Gastroesophageal sphincter (tissue), 4 donors: Measurements from ENCODE around the gene ADRM1. TPM values are rescaled to one million over a fixed set of nuclear protein-coding genes. Genes with fewer than 3 reads are reported as not detected.
A peak's percentile ranks its signal among the peaks of the same experiment; 100 is the strongest.

Source experiments
- ATAC-seq: fragments of 150-250 bp; one replicate; pipeline ENCODE4 v1.9.1; 2016; ENCODE audit warnings: mild to moderate bottlenecking, moderate library complexity
- H3K27ac ChIP-seq, 4 donors: fragments of 200-600 bp; sonication (generic) in 3 of 4; 1 replicate in 3 of 4; 2 replicates in 1 of 4; pipeline ENCODE4 v1.5.1; 2016 to 2019
- H3K27me3 ChIP-seq: fragments of 200-600 bp; sonication (generic); one replicate; pipeline ENCODE4 v1.5.1; 2019
- H3K36me3 ChIP-seq, 2 donors: fragments of 200-600 bp; sonication (generic); one replicate each; pipeline ENCODE4 v1.5.1; 2019; ENCODE audit warnings: control low read depth in 1 of 2
- H3K4me1 ChIP-seq, 3 donors: fragments of 200-600 bp; sonication (generic); 1 replicate in 2 of 3; 2 replicates in 1 of 3; pipeline ENCODE4 v1.5.1; 2016 to 2019; ENCODE audit warnings: control low read depth in 2 of 3
- H3K4me3 ChIP-seq, 2 donors: fragments of 200-600 bp; sonication (generic); one replicate each; pipeline ENCODE4 v1.5.1; 2019; ENCODE audit warnings: mild to moderate bottlenecking in 1 of 2, moderate library complexity in 1 of 2
- H3K9me3 ChIP-seq, 3 donors: fragments of 200-600 bp; sonication (generic); one replicate each; pipeline ENCODE4 v1.5.1; 2017 to 2019; ENCODE audit warnings: control low read depth in 2 of 3
- EP300 ChIP-seq: sonication (generic); formaldehyde crosslinking; IDR thresholded peaks from one replicate; pipeline ENCODE4 v1.6.1; 2017; ENCODE audit warnings: antibody characterized with exemption, mild to moderate bottlenecking
- POLR2A ChIP-seq, 2 donors: fragments of 450-650 bp; IDR thresholded peaks; one replicate each; pipeline ENCODE4 v1.6.1; 2017; ENCODE audit warnings: antibody characterized with exemption in 2 of 2, mild to moderate bottlenecking in 2 of 2, moderate library complexity in 1 of 2
- POLR2AphosphoS5 ChIP-seq: sonication (generic); formaldehyde crosslinking; IDR thresholded peaks from one replicate; pipeline ENCODE4 v1.6.1; 2017; ENCODE audit warnings: antibody characterized with exemption
- WGBS, 2 donors: methylation state at CpG; one replicate each; pipeline ENCODE4 v1.1.5; 2018; ENCODE audit warnings: low coverage in 1 of 2; 5-methylcytosine and 5-hydroxymethylcytosine counted together
- total RNA-seq, 4 donors: library from RNA; depleted of rRNA; stranded (reverse); fragments of >200 nt; gene quantifications; one replicate each; pipeline ENCODE4 v1.1.0, GENCODE V29; 2016
- TF ChIP-seq, protein P1 (sequence below), 4 experiments: fragments of 200-600 bp in 2 of 4; fragments of 450-650 bp in 2 of 4; sonication (generic) in 1 of 4; IDR thresholded peaks; one replicate each; pipeline ENCODE4 v1.5.1; 2017 to 2019; ENCODE audit warnings: antibody characterized with exemption in 4 of 4, mild to moderate bottlenecking in 2 of 4, moderate library complexity in 2 of 4

The ADRM1 gene
- total RNA-seq, 4 donors from 2014 or later, result 131 to 182 (median 151) TPM

DNA sequence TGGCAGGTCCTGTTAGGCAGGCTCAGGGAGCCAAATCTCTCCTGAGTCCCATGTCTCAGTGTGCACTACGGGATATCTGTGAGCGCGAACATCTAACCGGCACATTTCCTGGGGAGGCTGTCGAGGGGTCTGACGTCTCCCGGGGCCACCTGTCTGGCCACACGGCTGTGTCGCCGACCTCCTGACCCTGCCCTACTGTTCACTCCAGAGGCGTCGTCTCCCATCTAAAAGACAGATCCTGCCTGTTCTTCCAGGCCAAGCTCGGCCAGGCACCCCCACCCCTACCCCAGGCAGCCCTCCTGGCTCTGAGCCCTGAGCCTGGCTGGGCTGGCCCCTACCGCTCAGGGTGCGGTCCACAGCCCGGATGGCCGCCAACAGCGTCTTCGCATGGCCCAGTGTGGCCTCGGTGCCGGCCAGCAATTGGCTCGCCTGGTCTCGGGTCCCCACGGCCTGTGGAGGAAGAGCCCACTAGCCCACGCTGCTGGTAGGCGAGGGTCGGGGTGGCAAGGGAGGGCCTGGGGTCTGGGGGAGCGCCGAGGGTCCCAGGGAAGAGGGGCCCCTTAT lies 16.6 kb downstream of the ADRM1 start:
- peaks cover 0 to 92% of the 10 kb centered on the region in 2 donors for H3K36me3 ChIP-seq
- H3K4me1 ChIP-seq, result peaks cover 0 to 19% (median 0%) of the 10 kb centered on the region in 3 donors
- 95% methylated on average over 4 of the region's 29 CpGs; no CpG with 5 or more reads in 1 of the 2 donors for WGBS, 2 donors
- TF ChIP-seq, protein P1, sequence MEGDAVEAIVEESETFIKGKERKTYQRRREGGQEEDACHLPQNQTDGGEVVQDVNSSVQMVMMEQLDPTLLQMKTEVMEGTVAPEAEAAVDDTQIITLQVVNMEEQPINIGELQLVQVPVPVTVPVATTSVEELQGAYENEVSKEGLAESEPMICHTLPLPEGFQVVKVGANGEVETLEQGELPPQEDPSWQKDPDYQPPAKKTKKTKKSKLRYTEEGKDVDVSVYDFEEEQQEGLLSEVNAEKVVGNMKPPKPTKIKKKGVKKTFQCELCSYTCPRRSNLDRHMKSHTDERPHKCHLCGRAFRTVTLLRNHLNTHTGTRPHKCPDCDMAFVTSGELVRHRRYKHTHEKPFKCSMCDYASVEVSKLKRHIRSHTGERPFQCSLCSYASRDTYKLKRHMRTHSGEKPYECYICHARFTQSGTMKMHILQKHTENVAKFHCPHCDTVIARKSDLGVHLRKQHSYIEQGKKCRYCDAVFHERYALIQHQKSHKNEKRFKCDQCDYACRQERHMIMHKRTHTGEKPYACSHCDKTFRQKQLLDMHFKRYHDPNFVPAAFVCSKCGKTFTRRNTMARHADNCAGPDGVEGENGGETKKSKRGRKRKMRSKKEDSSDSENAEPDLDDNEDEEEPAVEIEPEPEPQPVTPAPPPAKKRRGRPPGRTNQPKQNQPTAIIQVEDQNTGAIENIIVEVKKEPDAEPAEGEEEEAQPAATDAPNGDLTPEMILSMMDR (IDR thresholded peaks at IDR 0.05), result no peak
- TF ChIP-seq EP300, result no peak
- no peak for TF ChIP-seq POLR2AphosphoS5
- TF ChIP-seq POLR2A (IDR thresholded peaks at IDR 0.05), result no peak
- no peak for ATAC-seq
- H3K27me3 ChIP-seq, result no peaks in the 10 kb centered on the region
- H3K9me3 ChIP-seq, result no peaks in the 10 kb centered on the region
- no peak overlapping the region for H3K4me3 ChIP-seq
- H3K27ac ChIP-seq, result peak overlapping the region in 3 of 4 donors; percentile 33 to 66 (median 45)

DNA sequence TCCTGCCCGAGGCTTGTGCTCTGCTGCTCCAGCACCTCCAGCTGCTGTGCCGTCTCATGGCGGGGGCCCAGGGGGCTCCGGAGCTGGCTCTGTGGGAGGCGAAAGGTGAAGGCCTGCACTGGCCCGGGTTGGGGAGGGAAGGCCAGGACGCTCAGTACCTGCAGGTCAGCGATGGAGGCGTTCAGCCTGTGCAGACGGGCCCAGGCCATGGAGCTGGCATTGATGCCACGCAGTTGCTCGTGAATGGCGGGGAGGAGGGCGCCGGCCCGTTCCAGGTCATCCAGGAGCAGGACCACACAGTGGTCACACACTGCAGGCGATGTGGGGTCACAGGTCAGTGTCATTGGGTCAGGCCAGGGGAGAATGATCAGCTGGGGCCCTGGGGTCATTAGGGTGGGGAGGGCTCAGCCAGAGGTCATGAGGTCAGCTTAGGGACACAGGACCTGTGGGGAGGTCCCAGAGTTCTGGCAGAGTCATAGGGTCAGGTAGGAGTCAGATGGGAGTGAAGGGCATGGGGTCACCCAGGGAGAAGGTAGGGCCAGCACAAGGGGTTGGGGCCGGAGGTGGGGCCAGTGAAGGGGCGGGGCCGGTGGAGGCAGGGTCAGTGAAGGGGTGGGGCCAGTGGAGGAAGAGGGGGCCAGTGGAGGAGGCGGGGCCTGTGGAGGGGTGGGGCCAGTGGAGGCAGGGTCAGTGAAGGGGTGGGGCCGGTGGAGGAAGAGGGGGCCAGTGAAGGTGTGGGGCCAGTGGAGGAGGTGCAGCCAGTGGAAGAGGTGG lies 18.0 kb downstream of the ADRM1 start:
- Histone ChIP-seq H3K4me3 (no peak overlapping the region), H3K9me3 (no peaks in the 10 kb centered on the region), H3K36me3 (peaks cover 0 to 92% of the 10 kb centered on the region in 2 donors), H3K4me1 (peaks cover 0 to 19% (median 0%) of the 10 kb centered on the region in 3 donors), H3K27ac (peak overlapping the region in 3 of 4 donors; percentile 29 to 66 (median 57)), H3K27me3 (no peaks in the 10 kb centered on the region)
- no peak for ATAC-seq
- WGBS, 2 donors, result no CpG with 5 or more reads among the region's 22 CpGs
- TF ChIP-seq POLR2A (IDR thresholded peaks at IDR 0.05) (no peak), EP300 (no peak), POLR2AphosphoS5 (no peak)
- TF ChIP-seq, protein P1 (IDR thresholded peaks at IDR 0.05), result no peak

DNA sequence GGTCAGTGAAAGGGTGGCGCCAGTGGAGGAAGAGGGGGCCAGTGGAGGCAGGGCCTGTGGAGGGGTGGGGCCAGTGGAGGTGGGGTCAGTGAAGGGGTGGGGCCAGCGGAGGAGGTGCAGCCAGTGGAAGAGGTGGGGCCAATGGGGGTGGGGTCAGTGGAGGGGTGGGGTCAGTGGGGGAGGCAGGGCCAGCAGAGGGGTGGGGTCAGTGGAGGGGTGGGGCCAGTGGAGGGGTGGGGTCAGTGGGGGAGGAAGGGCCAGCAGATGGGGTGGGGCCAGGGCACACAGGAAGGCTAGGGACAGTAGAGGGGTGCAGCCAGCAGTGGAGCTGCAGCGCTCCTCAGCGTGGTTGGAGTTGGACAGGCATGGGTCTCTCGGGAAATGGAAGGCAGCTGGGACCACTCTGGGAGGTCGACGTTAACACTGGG lies 18.7 kb downstream of the ADRM1 start:
- H3K9me3 ChIP-seq, result no peaks in the 10 kb centered on the region
- H3K27me3 ChIP-seq, result no peaks in the 10 kb centered on the region
- no peak overlapping the region for H3K4me3 ChIP-seq
- H3K36me3 ChIP-seq, result peaks cover 0 to 92% of the 10 kb centered on the region in 2 donors
- TF ChIP-seq, protein P1 (IDR thresholded peaks at IDR 0.05), result no peak
- no peak for TF ChIP-seq EP300
- no peak for TF ChIP-seq POLR2AphosphoS5
- no peak for TF ChIP-seq POLR2A (IDR thresholded peaks at IDR 0.05)
- H3K27ac ChIP-seq, result peak overlapping the region in 3 of 4 donors; percentile 37 to 59 (median 57)
- peaks cover 0 to 19% (median 0%) of the 10 kb centered on the region in 3 donors for H3K4me1 ChIP-seq
- peak; percentile 52 for ATAC-seq
- 86% methylated on average over 2 of the region's 7 CpGs; no CpG with 5 or more reads in 1 of the 2 donors for WGBS, 2 donors

DNA sequence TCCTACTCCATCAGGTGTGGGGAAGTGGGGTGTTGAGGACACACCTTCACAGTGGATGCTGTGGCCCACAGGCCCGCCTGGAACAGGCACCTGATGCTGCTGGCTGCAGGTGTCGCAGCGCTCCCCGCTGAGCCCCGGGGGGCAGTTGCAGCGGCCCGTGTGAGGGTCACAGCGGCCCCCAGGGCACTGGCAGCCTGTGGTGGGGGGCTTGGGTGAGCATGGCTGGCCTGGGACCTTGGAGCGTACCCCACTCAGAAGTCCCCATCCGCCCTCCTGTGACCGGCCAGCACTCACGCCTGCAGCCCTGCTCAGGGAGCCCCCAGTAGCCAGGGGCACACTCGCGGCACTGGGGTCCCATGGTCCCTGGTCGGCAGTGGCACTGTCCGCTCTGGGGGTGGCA lies 19.2 kb downstream of the ADRM1 start:
- no peak overlapping the region for H3K4me3 ChIP-seq
- no CpG with 5 or more reads among the region's 16 CpGs for WGBS, 2 donors

More for the DNA sequence above, 19.2 kb downstream of the ADRM1 start:
- Histone ChIP-seq H3K27ac (peak overlapping the region in 3 of 4 donors; percentile 37 to 59 (median 57)), H3K36me3 (peaks cover 0 to 92% of the 10 kb centered on the region in 2 donors), H3K9me3 (no peaks in the 10 kb centered on the region), H3K27me3 (no peaks in the 10 kb centered on the region), H3K4me1 (peaks cover 0 to 19% (median 0%) of the 10 kb centered on the region in 3 donors)
- ATAC-seq, result no peak
- TF ChIP-seq POLR2A (IDR thresholded peaks at IDR 0.05) (no peak), EP300 (no peak), POLR2AphosphoS5 (no peak)
- TF ChIP-seq, protein P1 (IDR thresholded peaks at IDR 0.05), result no peak
